Sigmoid colon (tissue), 4 donors: ENCODE results near the gene TTC36.

Source experiments
- POLR2AphosphoS5 ChIP-seq, 4 donors: sonication (generic); formaldehyde crosslinking; IDR thresholded peaks; one replicate each; pipeline ENCODE4 v1.6.1; 2017; ENCODE audit warnings: antibody characterized with exemption in 4 of 4
- TF ChIP-seq, protein P1 (sequence below), 4 experiments: fragments of 450-650 bp in 3 of 4; fragments of 200-600 bp in 1 of 4; IDR thresholded peaks; one replicate each; pipeline ENCODE4 v1.5.1; 2016 to 2019; ENCODE audit warnings: antibody characterized with exemption in 4 of 4, mild to moderate bottlenecking in 3 of 4, moderate library complexity in 2 of 4

DNA sequence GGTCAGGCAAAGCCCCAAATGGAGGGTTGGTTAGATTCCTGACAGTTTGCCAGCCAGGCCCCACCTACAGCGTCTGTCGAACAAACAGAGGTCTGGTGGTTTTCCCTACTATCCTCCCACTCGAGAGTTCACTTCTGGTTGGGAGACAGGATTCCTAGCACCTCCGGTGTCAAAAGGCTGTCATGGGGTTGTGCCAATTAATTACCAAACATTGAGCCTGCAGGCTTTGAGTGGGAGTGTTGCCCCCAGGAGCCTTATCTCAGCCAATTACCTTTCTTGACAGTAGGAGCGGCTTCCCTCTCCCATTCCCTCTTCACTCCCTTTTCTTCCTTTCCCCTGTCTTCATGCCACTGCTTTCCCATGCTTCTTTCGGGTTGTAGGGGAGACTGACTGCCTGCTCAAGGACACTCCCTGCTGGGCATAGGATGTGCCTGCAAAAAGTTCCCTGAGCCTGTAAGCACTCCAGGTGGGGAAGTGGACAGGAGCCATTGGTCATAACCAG, 4.7 kb upstream of the TTC36 start:
- TF ChIP-seq, protein P1, sequence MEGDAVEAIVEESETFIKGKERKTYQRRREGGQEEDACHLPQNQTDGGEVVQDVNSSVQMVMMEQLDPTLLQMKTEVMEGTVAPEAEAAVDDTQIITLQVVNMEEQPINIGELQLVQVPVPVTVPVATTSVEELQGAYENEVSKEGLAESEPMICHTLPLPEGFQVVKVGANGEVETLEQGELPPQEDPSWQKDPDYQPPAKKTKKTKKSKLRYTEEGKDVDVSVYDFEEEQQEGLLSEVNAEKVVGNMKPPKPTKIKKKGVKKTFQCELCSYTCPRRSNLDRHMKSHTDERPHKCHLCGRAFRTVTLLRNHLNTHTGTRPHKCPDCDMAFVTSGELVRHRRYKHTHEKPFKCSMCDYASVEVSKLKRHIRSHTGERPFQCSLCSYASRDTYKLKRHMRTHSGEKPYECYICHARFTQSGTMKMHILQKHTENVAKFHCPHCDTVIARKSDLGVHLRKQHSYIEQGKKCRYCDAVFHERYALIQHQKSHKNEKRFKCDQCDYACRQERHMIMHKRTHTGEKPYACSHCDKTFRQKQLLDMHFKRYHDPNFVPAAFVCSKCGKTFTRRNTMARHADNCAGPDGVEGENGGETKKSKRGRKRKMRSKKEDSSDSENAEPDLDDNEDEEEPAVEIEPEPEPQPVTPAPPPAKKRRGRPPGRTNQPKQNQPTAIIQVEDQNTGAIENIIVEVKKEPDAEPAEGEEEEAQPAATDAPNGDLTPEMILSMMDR (IDR thresholded peaks at IDR 0.05), result no peak
- TF ChIP-seq POLR2AphosphoS5 (IDR thresholded peaks at IDR 0.05), result no peak
